Measurements from ENCODE around the gene GALNT13.

GALNT13 gene

DNA sequence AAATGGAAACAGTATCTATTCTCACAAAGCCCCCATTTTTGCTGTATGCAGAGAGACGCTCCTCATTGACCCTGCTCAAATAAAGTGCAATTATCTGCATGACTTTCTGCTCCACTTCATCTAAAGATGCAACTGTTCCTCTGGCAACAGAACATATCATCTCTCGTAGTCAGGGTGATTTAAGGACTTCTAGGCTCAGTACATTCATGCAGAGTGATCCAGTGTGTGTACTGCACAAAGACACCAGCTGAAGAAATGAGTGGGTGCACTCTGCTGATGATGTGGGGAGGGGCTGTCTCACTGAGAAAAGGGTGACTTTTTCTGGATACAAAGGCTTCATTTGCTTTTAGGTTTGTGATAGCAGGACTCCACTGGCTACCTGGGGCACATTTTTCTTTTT lies 355.2 kb downstream of the GALNT13 start:
- DNase-seq (ENCODE audit: low read depth in 2 of 2), result no peak

DNA sequence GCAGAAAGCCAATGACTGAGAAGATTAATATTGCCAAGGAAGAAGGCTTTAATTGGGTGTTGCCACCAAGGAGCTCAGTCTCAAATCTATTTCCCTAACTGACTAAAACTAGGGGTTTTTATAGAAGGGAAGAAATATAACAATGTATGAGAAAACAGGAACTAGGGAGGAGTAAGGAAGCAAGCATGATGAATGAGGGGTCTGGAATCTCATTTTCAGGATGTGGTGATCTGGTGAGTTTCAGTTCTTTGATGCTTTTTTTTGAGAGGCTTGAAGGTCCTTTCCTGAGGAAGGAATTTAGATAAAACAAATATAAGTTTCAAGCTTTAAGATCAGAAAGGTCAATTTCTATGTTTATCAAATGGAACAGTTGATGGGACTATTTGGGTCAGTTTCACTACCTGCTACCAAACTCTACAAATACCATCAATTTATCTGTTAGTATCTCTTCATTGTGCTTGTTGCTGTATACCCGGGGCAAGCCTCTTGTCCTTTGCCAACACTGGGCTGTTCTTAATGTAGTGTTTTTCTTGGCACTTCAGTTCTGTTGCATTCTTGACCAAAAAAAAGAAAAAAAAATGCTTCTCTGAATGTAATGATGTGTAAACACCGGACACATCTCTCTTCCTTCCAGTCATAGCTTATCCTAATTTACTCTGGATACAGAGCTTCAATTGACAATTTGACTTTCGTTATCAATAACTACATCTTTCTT lies 357.0 kb downstream of the GALNT13 start:
- DNase-seq (ENCODE audit: low read depth in 2 of 2), result no peak

DNA sequence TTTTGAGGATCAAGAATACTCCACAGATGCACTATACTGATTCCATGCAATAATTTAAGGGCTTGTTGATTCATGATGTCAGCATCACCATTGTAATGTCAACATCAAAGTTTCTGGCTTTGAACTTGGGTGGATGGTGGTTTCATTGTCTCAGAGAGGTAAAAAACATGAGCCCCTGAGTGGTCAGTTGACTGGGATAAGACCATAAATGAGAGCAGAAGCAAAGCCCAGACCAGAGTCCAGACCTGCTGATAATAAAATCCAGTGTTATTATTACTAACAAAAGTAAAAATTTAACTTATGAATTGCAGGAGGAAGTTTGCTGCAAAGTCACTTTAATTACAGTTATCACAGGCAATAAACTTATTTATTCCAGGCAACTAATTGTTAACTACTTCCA lies 358.2 kb downstream of the GALNT13 start:
- no peak for DNase-seq (ENCODE audit: low read depth in 2 of 2)

DNA sequence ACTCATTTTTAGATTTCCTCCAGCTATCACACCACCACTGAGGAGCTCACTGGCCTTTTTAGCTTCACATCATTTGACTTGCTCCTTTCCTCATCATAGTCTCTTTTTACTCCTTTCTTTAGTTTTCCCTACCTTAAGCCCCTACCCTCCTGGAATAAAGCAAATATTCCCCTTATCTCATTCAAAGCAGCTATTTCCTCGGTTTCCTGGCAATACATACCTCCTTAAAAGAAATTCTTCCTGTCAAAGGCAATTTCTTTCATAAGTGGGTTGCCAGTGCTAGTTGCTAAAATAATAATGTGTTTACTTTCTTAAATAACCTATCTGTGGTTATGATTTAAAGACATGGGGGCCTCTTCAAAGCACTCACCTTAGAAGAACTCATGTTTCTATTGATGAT lies 359.3 kb downstream of the GALNT13 start:
- DNase-seq (ENCODE audit: low read depth in 2 of 2), result no peak

DNA sequence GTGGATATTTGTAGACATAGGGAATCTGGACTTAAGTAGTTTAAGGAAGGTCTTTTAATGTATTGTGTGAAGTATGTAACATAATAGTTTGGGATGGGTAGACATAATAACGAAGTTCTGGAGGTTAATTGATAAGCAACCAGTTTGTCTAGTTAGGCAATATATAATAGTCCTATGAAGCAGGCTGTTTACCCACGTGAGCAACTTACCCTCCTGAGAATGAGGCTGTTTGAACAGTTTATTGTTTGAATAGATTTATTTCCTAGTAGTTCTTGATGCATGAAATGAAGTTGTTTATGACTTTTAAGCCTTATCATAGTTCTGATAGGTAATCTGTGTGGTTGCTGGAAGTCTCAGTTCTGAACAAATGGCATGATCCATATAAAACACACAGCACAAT lies 361.5 kb downstream of the GALNT13 start:
- DNase-seq (ENCODE audit: low read depth in 2 of 2), result no peak

DNA sequence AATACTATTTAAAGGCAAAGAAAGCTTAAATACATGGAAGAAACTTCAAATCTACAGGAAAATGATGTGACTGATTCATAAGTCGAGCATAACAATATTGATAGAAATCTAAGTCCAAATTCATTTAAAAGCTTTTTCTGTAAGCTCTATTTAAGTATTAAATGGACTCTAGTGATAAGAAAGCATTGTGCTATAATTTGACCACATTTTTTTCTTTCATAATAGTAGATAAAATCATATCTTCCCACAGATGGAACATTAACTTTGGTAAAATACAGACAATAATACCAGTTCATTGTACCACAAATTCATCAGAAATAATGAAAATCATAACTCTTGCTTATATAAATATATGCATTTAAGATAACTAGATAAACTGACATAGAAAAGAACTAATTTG lies 366.5 kb downstream of the GALNT13 start:
- no peak for DNase-seq (ENCODE audit: low read depth in 2 of 2)

DNA sequence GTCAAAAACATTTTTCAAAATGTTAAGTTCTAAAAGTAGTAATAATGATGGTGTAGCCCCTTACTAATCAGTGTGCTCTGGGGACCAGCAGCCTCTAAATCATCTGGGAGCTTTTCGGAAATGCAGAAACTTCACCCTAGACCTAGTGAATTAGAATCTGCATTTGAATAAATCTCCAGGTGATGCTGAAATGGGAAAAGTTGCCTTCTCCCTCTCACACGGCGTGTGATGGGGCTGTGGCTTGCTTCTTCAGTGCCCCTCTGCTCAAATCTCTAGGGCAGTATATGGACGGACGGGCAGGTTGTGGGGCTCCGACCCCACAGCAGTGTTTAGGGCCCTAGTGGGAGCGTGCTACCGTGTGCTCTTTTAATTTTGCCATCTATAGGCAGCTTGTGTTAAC lies 368.6 kb downstream of the GALNT13 start:
- no peak for DNase-seq (ENCODE audit: low read depth in 2 of 2)

DNA sequence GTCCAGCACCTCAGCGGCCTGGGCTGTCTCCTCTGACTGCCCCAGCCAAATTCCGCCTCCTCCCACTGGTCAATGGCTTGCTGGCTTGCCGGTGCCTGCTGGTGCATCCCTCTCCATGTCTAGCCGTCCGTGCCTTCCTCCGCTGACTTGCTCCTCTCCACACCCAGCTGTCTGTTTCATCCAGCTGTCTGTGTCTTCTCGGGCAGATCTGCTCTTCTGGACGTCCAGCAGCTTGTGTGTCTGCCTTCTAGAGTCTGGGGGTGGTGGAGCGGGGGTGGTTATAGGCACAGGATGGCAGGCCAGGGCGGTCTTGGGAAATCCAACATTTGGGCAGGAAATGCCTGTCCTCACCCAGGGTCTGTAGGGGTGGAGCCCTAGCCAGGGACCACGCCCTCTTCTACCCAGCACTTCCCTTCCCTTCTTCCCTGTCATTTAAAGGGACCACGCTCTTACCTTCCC lies 369.2 kb downstream of the GALNT13 start:
- DNase-seq (ENCODE audit: low read depth in 2 of 2), result no peak

DNA sequence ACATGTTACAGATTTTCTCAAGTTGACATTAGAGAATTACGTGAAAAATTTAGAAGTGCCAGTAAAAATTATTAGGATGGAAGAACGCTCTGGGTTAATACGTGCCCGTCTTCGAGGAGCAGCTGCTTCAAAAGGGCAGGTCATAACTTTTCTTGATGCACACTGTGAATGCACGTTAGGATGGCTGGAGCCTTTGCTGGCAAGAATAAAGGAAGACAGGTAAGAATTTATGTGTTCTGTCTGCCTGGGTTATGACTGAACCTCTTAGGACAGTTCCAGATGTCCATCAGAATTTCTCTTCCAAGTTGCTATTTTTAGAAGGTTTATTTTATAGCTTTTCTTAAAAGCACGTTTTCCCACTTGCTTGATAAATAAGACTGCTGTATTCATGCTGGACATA lies 371.0 kb downstream of the GALNT13 start:
- no peak for DNase-seq (ENCODE audit: low read depth in 2 of 2)

DNA sequence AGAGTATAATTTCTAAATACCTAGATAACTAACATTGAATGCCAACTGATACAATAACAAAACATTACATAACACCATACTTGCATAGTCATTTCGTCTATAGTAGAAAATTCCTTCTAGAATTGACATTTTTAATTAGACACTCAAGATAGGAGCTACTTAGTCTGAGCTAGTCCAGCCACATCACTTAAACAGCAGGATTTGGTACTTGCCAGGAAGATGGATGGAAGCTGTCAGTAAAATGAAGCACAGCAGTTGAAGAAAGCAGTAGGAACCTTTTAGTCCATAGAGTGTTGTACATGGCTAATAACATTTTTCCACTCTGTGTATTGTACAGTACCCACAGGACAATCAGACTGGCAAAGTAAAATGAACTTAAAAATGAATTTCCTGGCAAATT lies 372.0 kb downstream of the GALNT13 start:
- no peak for DNase-seq (ENCODE audit: low read depth in 2 of 2)

DNA sequence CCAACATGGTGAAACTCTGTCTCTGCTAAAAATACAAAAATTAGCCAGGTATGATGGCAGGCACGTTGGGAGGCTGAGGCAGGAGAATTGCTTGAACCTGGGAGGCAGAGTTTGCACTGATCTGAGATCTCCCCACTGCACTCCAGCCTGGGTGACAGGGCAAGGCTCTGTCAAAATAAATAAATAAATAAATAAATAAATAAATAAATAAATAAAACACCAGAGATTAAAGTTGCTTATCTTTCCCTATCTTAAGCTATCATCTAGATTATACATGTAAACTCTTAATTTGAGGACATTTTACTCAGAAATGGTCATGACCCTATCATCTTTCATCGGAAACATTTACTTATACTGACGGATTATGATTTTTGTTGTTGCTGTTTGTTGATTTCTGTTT lies 373.2 kb downstream of the GALNT13 start:
- DNase-seq (ENCODE audit: low read depth in 2 of 2), result no peak

DNA sequence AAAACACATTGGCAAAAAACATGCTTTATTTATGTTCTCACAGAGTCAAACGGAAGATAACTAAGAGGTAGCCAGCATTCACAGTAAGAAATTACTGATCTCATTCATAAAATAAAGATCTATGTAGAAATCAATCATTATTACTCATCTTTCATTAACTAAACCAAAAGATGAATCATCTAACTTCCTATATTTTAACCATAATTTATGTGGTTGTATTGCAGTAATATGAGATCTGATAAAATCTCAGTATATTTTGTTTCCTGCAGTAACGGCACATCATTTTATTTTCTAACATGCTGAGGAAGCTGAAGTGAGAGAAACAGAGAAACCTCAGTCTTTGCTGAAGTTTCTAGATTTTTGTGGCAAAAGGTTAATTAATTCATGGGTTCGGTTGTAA lies 375.8 kb downstream of the GALNT13 start:
- DNase-seq (ENCODE audit: low read depth in 2 of 2), result no peak

DNA sequence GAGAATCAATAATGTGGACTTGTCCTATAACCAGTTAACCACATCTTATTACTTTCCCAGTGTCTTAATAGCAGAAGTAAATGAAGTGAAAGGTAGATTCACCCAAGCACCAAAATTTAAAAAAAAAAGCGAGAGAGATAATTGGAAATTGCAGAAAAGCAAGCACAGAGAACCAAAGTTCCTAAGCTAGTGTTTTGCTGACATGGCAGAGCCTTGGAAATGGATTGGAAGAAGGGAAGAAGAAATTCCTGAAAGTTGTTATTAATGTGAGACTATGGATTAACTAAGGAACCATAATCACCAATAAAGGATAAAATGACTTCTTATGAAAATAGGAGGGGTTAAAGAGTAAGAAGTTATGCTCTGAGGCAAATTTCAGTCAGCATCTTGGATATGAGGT lies 384.4 kb downstream of the GALNT13 start:
- DNase-seq (ENCODE audit: low read depth in 2 of 2), result no peak

DNA sequence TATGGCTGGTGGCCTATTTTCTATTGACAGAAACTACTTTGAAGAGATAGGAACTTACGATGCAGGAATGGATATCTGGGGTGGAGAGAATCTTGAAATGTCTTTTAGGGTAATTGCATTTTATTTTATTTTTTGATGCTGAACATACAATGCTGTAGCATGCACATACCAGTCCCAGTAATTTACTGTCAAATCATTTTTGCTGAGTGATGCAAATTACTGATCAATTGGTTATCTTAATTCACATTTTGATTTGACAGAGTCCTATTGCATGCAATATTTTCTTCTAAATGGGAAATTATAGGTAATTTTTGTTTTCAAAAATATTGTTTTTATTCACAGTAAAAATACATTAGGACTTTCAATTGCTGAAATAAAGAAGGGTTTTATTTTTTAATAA lies 387.3 kb downstream of the GALNT13 start:
- DNase-seq (ENCODE audit: low read depth in 2 of 2), result no peak

DNA sequence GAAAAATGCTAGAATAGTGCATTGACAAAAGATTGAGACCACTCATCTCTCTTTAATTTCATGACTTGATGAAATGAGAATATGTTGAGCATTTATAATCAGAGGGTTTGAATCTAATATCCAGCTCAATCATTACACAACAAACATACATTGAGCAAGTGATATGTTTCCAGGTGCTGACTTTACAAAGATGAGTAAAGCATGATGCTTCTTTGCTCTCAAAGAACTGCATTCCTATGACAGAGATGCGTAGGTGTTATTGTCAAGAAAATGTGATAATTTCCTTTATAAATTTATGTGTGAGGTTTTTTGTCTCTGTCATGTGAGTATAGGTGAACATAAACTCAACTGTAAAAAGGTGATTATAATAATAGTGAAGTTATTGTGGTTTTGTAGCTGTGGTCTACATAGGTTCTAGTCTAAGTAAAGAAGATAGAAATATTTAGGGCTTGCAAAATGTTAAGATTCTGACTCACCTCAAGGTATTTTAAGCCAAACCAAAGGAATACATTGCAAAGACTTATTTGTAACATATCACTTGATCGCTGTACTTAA lies 389.8 kb downstream of the GALNT13 start:
- DNase-seq (ENCODE audit: low read depth in 2 of 2), result no peak

DNA sequence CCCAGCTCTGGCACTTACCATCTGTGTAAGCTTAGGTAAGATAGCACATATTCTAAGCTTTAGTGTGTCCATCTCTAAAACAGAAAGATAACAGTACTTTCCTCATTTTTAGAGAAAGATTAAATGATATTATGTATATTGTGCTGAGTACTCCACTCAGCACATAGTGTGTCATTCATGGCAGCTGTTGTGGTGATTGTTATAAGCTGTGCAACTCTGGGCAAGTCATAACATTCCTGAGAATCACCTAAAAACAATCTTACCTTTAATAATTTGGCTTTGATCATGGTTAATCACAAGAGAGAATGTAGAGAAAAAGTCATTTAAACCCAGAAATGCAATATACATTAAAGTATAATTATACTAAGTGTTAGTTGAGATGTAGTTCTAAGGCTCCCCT lies 391.5 kb downstream of the GALNT13 start:
- DNase-seq (ENCODE audit: low read depth in 2 of 2), result no peak

DNA sequence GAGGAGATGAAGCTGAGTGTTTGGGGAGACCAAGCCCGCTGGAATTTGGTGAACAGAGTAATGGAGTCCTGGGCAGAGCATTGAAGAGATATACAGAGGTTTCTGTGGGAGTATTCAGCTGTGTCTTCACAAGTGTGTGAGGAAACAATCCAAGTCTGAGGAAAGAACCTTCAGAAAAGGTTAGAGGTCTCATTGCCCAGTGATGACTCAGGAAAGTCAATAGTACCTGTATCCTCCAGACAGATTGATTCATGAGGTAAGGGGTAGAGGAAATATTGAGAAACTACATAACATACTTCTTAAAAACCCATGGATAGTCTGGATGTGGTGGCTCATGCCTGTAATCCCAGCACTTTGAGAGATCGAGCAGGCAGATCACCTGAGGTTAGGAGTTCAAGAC lies 392.3 kb downstream of the GALNT13 start:
- DNase-seq (ENCODE audit: low read depth in 2 of 2), result no peak

DNA sequence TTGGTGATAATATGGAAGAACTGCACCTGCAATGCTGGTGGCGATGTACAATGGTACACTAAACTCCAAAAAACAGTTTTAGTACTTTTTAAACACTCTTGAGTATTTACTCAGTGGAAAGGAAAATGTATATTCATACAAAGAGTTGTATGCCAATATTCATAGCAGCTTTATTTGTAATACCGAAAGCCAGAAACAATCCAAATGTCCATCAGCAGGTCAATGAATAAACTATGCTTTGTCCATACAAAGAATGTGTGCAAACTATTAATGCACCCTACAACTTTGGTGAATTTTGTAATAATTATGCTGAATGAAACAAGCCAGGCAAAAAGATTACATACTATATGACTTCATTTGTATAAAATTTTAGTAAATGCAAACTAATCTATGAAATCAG lies 396.3 kb downstream of the GALNT13 start:
- no peak for DNase-seq (ENCODE audit: low read depth in 2 of 2)

DNA sequence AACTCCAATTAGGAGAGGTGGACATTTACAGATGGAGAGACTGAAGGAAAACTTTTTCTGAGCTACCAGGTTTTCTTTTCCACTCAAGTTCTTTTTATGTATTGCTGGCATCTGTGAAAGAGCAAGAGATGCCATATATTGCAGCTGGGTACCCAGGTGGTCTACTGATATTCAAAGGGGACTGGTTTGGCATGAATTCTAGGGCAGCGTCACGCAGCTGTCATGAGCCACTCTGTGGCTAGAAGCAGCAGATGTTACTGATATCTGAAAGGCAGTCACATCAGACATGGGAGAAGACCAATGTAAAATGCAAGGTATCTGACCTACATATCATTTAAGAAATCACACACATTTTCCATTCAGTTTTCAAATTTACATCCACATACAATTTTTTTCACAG lies 408.8 kb downstream of the GALNT13 start:
- DNase-seq (ENCODE audit: low read depth in 2 of 2), result no peak

DNA sequence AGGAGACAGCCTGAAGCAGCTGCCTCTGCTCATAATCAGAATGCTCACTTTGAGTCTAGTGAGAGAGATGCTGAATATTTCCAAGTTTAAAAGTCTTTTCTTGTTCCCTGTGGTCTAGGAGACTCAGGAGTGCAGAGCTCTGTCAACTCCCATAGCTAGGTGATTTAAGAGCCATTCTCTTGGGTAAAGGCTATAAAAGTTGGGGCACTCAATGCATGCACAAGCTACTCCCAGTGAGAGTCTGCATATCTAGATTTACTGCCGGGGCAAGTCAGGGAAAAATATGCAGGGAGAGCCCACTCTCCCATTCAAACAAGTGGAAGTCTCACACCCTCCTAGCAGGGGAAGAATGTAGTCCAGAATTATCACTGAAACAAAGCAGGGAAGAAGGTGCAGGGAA lies 418.1 kb downstream of the GALNT13 start:
- DNase-seq (ENCODE audit: low read depth in 2 of 2), result no peak

DNA sequence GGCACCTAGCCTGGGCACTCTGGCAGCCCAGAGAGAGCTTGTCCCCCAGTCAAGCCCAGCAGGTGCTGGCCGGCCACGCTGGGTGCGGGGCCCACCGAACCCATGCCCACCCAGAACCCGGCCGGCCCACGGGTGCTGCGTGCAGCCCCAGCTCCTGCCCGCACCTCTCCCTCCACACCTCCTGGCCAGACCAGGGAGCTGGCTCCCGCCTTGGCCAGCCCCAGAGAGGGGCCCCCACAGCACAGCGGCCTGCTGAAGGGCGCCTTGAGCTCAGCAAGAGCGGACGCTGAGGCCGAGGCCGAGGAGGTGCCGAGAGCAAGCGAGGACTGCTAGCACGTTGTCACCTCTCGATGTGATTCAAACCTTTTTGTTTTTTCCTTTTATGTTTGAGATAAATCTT lies 419.8 kb downstream of the GALNT13 start:
- no peak for DNase-seq (ENCODE audit: low read depth in 2 of 2)

DNA sequence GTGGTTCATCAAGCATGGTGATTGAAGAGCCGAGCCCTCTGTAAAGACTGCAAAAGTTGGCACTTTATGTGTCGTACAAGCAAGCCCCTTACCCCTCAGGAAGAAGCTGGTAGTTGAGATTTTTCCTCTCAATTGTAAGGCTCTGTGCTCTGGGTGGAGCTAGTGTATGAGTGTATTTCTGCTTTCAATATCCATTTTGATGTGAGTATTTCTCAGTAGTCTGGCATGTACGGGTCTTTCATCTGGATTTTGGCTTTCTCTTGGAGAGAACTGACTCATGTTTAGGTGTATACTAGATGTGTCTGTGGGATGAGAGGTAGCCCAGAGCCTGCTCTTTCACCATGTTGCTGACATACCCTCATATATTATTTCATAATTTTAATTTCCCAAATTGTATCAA lies 420.2 kb downstream of the GALNT13 start:
- DNase-seq (ENCODE audit: low read depth in 2 of 2), result no peak

DNA sequence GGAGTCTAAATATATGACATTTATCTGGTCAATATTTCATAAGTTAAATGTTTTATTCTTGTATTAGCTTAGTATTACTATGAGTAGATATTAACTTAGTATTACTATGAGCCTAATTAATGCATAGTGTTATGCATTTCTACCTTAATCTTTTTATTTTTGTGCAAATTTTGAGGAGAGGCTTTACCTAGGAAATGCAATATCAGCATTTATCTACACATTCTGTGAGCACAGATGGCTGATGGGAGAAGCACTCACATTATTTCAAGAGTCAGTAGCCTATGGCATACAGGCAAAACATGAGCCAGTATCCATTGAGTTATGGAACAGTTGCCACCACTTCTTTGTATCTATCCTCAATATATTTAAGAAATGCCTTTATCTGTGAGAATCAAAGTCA lies 422.1 kb downstream of the GALNT13 start:
- no peak for DNase-seq (ENCODE audit: low read depth in 2 of 2)

Data from stimulated activated CD4-positive, alpha-beta T cell treated with anti-CD3 and anti-CD28 coated beads, Interleukin-4, amount 100 ng/mL, for 48 hours (primary cell).